Panc1 (cell line): ENCODE results near the gene CCDC197.

Experiments
- POLR2AphosphoS5 ChIP-seq: IDR thresholded peaks from 2 replicates; pipeline ENCODE4 v1.6.1; 2012; ENCODE audit warnings: mild to moderate bottlenecking, low read depth, low read length, moderate library complexity
- TF ChIP-seq, protein P1 (sequence below): fragments of 450-650 bp; IDR thresholded peaks from 2 replicates; pipeline ENCODE4 v1.5.1; 2017; ENCODE audit warnings: mild to moderate bottlenecking
- TF ChIP-seq, protein P2 (sequence below), 2 experiments: IDR thresholded peaks; 2 replicates each; pipeline ENCODE4 v1.6.1; 2011 to 2012; ENCODE audit warnings: low read depth in 2 of 2, control low read depth in 1 of 2, low read length in 1 of 2, mild to moderate bottlenecking in 1 of 2, moderate library complexity in 1 of 2; ENCODE audit not compliant: insufficient read depth in 1 of 2

DNA sequence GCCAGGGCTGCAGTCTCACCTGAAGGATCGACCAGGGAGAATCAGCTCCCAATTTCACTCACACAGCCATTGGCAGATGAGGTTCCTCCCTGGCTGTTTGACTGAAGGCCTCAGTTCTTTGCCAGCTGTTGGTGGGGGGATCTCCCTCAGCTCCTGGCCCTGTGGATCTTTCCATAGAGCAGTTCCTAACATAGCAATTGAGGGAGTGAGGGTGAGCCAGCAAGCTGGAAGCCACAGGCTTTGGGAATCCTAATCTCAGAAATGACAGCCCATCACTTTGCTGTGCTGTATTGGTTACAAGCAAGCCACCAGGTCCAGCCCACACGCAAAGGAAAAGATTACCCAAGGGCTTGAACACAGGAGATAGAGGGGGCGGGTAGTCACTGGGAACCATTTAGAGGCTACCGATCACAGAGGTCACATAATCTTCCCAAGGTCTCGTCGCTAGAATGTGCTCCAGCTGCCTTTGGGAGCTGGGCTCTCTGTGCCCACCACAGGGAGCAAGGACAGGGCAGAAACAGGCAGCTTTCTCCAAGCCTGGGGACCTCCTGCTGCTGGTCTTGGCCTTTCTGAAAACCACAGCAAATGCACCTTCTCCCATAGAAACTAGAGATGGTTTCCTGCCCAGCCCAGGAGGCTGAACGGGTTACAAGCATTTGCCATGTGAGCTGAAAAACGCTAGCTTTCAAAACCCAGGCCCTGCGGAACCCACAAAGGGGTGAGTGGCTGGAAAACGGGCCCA is 24.5 kb downstream of the CCDC197 start:
- TF ChIP-seq, protein P1, sequence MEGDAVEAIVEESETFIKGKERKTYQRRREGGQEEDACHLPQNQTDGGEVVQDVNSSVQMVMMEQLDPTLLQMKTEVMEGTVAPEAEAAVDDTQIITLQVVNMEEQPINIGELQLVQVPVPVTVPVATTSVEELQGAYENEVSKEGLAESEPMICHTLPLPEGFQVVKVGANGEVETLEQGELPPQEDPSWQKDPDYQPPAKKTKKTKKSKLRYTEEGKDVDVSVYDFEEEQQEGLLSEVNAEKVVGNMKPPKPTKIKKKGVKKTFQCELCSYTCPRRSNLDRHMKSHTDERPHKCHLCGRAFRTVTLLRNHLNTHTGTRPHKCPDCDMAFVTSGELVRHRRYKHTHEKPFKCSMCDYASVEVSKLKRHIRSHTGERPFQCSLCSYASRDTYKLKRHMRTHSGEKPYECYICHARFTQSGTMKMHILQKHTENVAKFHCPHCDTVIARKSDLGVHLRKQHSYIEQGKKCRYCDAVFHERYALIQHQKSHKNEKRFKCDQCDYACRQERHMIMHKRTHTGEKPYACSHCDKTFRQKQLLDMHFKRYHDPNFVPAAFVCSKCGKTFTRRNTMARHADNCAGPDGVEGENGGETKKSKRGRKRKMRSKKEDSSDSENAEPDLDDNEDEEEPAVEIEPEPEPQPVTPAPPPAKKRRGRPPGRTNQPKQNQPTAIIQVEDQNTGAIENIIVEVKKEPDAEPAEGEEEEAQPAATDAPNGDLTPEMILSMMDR: no peak
- no peak for TF ChIP-seq POLR2AphosphoS5
- TF ChIP-seq, protein P2, sequence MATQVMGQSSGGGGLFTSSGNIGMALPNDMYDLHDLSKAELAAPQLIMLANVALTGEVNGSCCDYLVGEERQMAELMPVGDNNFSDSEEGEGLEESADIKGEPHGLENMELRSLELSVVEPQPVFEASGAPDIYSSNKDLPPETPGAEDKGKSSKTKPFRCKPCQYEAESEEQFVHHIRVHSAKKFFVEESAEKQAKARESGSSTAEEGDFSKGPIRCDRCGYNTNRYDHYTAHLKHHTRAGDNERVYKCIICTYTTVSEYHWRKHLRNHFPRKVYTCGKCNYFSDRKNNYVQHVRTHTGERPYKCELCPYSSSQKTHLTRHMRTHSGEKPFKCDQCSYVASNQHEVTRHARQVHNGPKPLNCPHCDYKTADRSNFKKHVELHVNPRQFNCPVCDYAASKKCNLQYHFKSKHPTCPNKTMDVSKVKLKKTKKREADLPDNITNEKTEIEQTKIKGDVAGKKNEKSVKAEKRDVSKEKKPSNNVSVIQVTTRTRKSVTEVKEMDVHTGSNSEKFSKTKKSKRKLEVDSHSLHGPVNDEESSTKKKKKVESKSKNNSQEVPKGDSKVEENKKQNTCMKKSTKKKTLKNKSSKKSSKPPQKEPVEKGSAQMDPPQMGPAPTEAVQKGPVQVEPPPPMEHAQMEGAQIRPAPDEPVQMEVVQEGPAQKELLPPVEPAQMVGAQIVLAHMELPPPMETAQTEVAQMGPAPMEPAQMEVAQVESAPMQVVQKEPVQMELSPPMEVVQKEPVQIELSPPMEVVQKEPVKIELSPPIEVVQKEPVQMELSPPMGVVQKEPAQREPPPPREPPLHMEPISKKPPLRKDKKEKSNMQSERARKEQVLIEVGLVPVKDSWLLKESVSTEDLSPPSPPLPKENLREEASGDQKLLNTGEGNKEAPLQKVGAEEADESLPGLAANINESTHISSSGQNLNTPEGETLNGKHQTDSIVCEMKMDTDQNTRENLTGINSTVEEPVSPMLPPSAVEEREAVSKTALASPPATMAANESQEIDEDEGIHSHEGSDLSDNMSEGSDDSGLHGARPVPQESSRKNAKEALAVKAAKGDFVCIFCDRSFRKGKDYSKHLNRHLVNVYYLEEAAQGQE (IDR thresholded peaks at IDR 0.05; ENCODE audit: insufficient read depth in 1 of 2, low read depth in 2 of 2, low read length in 1 of 2): no peak
